A673 (cell line): Measurements from ENCODE around the gene VAPB. TPM values are rescaled to one million over a fixed set of nuclear protein-coding genes. Genes with fewer than 3 reads are reported as not detected.

Source experiments
- BruUV-seq: library from RNA; stranded (reverse); fragments of 400-500 nt; replicated peaks from 2 replicates; lab custom pipeline; 2021; lab: Mats Ljungman, UMichigan
- CTCF ChIA-PET: fragments of 300-600 bp; sonication (Branson Sonifier 250); formaldehyde crosslinking; loops from one replicate; lab custom pipeline; 2022; ENCODE audit warnings: antibody characterized with exemption; lab: Charles Lee
- POLR2A ChIA-PET: fragments of 300-600 bp; sonication (Branson Sonifier 250); formaldehyde crosslinking; loops from one replicate; lab custom pipeline; 2022; ENCODE audit warnings: antibody characterized with exemption; ENCODE audit not compliant: low non-redundant PET; lab: Charles Lee
- DNase-seq: peaks from one replicate; pipeline ENCODE4 v3.0.0-alpha.2; 2015; ENCODE audit warnings: low spot score
- H3K27ac ChIP-seq: fragments of 200-600 bp; sonication (generic); 2 replicates; pipeline ENCODE4 v1.5.1; 2016; ENCODE audit warnings: mixed run types, low read depth, mild to moderate bottlenecking, mixed read lengths, antibody characterized with exemption, low read length; ENCODE audit not compliant: poor library complexity, severe bottlenecking
- H3K27me3 ChIP-seq: fragments of 200-600 bp; sonication (generic); replicated peaks from 2 replicates; pipeline ENCODE4 v1.6.1; 2017; ENCODE audit warnings: mixed run types, low read depth, mild to moderate bottlenecking, mixed read lengths, antibody characterized with exemption, low read length; ENCODE audit not compliant: insufficient read depth, poor library complexity
- H3K36me3 ChIP-seq: fragments of 200-600 bp; sonication (generic); 2 replicates; pipeline ENCODE4 v1.6.1; 2016; ENCODE audit warnings: mixed run types, mild to moderate bottlenecking, mixed read lengths, antibody characterized with exemption, low read length; ENCODE audit not compliant: insufficient read depth, poor library complexity, severe bottlenecking
- H3K4me1 ChIP-seq: fragments of 200-600 bp; sonication (generic); 2 replicates; pipeline ENCODE4 v1.6.1; 2017; ENCODE audit warnings: mixed run types, mild to moderate bottlenecking, mixed read lengths, antibody characterized with exemption, low read length; ENCODE audit not compliant: insufficient read depth, poor library complexity, severe bottlenecking
- H3K4me3 ChIP-seq: fragments of 200-600 bp; sonication (generic); 2 replicates; pipeline ENCODE4 v1.5.1; 2016; ENCODE audit warnings: low read depth, mixed run types, mild to moderate bottlenecking, mixed read lengths, low read length; ENCODE audit not compliant: poor library complexity, severe bottlenecking
- H3K9me3 ChIP-seq: fragments of 200-600 bp; sonication (generic); 2 replicates; pipeline ENCODE4 v1.6.1; 2016; ENCODE audit warnings: mixed run types, low read depth, mild to moderate bottlenecking, mixed read lengths, antibody characterized with exemption, low read length; ENCODE audit not compliant: poor library complexity, severe bottlenecking
- CTCF ChIP-seq: fragments of 300-800, 200-600 bp; sonication (generic); conservative IDR thresholded peaks from 2 replicates; pipeline ENCODE4 v1.5.1; 2017; ENCODE audit warnings: low read depth, mild to moderate bottlenecking, antibody characterized with exemption, low read length, moderate library complexity, mixed read lengths
- EZH2 ChIP-seq: fragments of 200-600 bp; sonication (generic); IDR thresholded peaks from 2 replicates; pipeline ENCODE4 v1.6.1; 2017; ENCODE audit warnings: borderline replicate concordance, low read depth, mild to moderate bottlenecking, mixed read lengths, antibody characterized with exemption, low read length; ENCODE audit not compliant: poor library complexity, severe bottlenecking
- intact Hi-C: fragments of 100-400 bp; cut with micrococcal nuclease; formaldehyde crosslinking; loops from one replicate; pipeline ENCODE4 v1.10.0; 2022; ENCODE audit not compliant: unreplicated experiment
- total RNA-seq: library from RNA; stranded (reverse); gene quantifications from 2 replicates; pipeline ENCODE4 v1.2.3, GENCODE V29; 2021

The VAPB gene
- total RNA-seq, 1 experiment from 2014 or later: 60.9 TPM

GRCh38 chr20:58431134-58431533 lies 42.1 kb downstream of the VAPB start:
- Histone ChIP-seq H3K27me3 (no peaks in the 10 kb centered on the region), H3K4me3 (no peak overlapping the region), H3K36me3 (no peaks in the 10 kb centered on the region), H3K4me1 (no peaks in the 10 kb centered on the region), H3K27ac (no peak overlapping the region), H3K9me3 (no peaks in the 10 kb centered on the region)
- ChIA-PET POLR2A (no interaction called here), CTCF (no interaction called here)
- no peak for DNase-seq
- TF ChIP-seq CTCF (no peak), EZH2 (no peak)
- no TSS peak for BruUV-seq
- intact Hi-C loops: no loop called here

GRCh38 chr20:58432186-58432954 lies 43.3 kb downstream of the VAPB start:
- H3K27ac ChIP-seq: no peak overlapping the region
- ChIA-PET CTCF (no interaction called here), POLR2A (no interaction called here)
- TF ChIP-seq EZH2: no peak
- TF ChIP-seq CTCF: no peak
- H3K4me3 ChIP-seq: no peak overlapping the region
- BruUV-seq: no TSS peak
- no peaks in the 10 kb centered on the region for H3K9me3 ChIP-seq
- intact Hi-C loops: no loop called here
- no peaks in the 10 kb centered on the region for H3K27me3 ChIP-seq
- H3K36me3 ChIP-seq: no peaks in the 10 kb centered on the region
- no peaks in the 10 kb centered on the region for H3K4me1 ChIP-seq
- DNase-seq: no peak

- ChIA-PET CTCF (no interaction called here), POLR2A (no interaction called here)
- intact Hi-C loops: no loop called here
- no peaks in the 10 kb centered on the region for H3K27me3 ChIP-seq
- H3K27ac ChIP-seq: no peak overlapping the region
- no peaks in the 10 kb centered on the region for H3K9me3 ChIP-seq
- TF ChIP-seq CTCF (no peak), EZH2 (no peak)
- H3K4me3 ChIP-seq: no peak overlapping the region
- no peak for DNase-seq
- H3K36me3 ChIP-seq: no peaks in the 10 kb centered on the region
- H3K4me1 ChIP-seq: no peaks in the 10 kb centered on the region
- no TSS peak for BruUV-seq
These were observed 44.1 kb downstream of the VAPB start for GRCh38 chr20:58433029-58433647.
